CD4-positive, alpha-beta memory T cell (primary cell): Measurements from ENCODE around the gene LSP1. TPM values are rescaled to one million over a fixed set of nuclear protein-coding genes. Genes with fewer than 3 reads are reported as not detected.

Experiments used
- CTCF ChIA-PET: fragments of 350-600 bp; sonication (Branson Sonifier 250); formaldehyde crosslinking; loops from one replicate; lab custom pipeline; 2021; ENCODE audit warnings: inconsistent platforms; ENCODE audit not compliant: partially characterized antibody; lab: Charles Lee
- POLR2A ChIA-PET: fragments of 350-600 bp; sonication (Branson Sonifier 250); formaldehyde crosslinking; loops from one replicate; lab custom pipeline; 2021; ENCODE audit not compliant: partially characterized antibody; lab: Charles Lee
- DNase-seq, 5 donors: peaks; one replicate each; pipeline versions ENCODE4 v3.0.0 to v3.0.0-alpha.2; 2020 to 2022; ENCODE audit warnings: mixed read lengths in 1 of 5
- H3K27ac ChIP-seq: one replicate; pipeline ENCODE4 v1.7.0; 2013; ENCODE audit warnings: low read depth, low read length
- H3K27me3 ChIP-seq: 2 replicates; pipeline ENCODE4 v1.7.0; 2013; ENCODE audit warnings: mild to moderate bottlenecking, low read length, moderate library complexity; ENCODE audit not compliant: insufficient read depth
- H3K36me3 ChIP-seq: 2 replicates; pipeline ENCODE4 v1.7.0; 2013; ENCODE audit warnings: mild to moderate bottlenecking, low read length, moderate library complexity; ENCODE audit not compliant: insufficient read depth
- H3K4me1 ChIP-seq: 2 replicates; pipeline ENCODE4 v1.7.0; 2013; ENCODE audit warnings: mild to moderate bottlenecking, low read length, moderate library complexity; ENCODE audit not compliant: insufficient read depth
- H3K4me3 ChIP-seq, 2 donors: one replicate each; pipeline ENCODE4 v1.7.0; 2013; ENCODE audit warnings: low read length in 2 of 2, mild to moderate bottlenecking in 1 of 2
- H3K9me3 ChIP-seq, 2 donors: one replicate each; pipeline ENCODE4 v1.7.0; 2013; ENCODE audit warnings: low read length in 2 of 2, control low read depth in 1 of 2; ENCODE audit not compliant: control insufficient read depth in 1 of 2
- H3K27ac Mint-ChIP-seq, 7 donors: one replicate each; pipeline ENCODE4 v1.8.0; 2020 to 2021; ENCODE audit warnings: mixed read lengths in 7 of 7, mild to moderate bottlenecking in 6 of 7, inconsistent platforms in 3 of 7, moderate library complexity in 3 of 7
- H3K27me3 Mint-ChIP-seq, 2 donors: one replicate each; pipeline ENCODE4 v1.8.0; 2020 to 2021; ENCODE audit warnings: mixed read lengths in 2 of 2
- H3K36me3 Mint-ChIP-seq, 2 donors: one replicate each; pipeline ENCODE4 v1.8.0; 2020 to 2021; ENCODE audit warnings: mixed read lengths in 2 of 2, inconsistent platforms in 1 of 2, mild to moderate bottlenecking in 1 of 2
- H3K4me1 Mint-ChIP-seq, 4 donors: one replicate each; pipeline ENCODE4 v1.8.0; 2020 to 2021; ENCODE audit warnings: mixed read lengths in 4 of 4, mild to moderate bottlenecking in 1 of 4
- H3K4me3 Mint-ChIP-seq, 8 donors: one replicate each; pipeline ENCODE4 v1.8.0; 2020 to 2021; ENCODE audit warnings: mixed read lengths in 8 of 8, mild to moderate bottlenecking in 7 of 8, moderate library complexity in 6 of 8, inconsistent platforms in 3 of 8
- H3K9me3 Mint-ChIP-seq, 8 donors: one replicate each; pipeline ENCODE4 v1.8.0; 2020 to 2021; ENCODE audit warnings: mixed read lengths in 8 of 8, mild to moderate bottlenecking in 5 of 8, inconsistent platforms in 3 of 8, moderate library complexity in 1 of 8
- intact Hi-C: fragments of 100-400 bp; cut with micrococcal nuclease; formaldehyde crosslinking; loops from one replicate; pipeline ENCODE4 v1.15.1; 2023
- polyA plus RNA-seq, 2 donors: library from polyadenylated mRNA; unstranded; fragments of 300-500 nt; fragmentation: Illumina TruSeq; gene quantifications; one replicate each; pipeline ENCODE4 v1.2.3, GENCODE V29; 2021
- total RNA-seq, 2 experiments: library from RNA; stranded (reverse); gene quantifications; one replicate each; pipeline ENCODE4 v1.2.3, GENCODE V29; 2021

LSP1 gene
- total and polyA plus RNA-seq, 4 experiments from 2014 or later = 253 to 435 (median 325) TPM

DNA sequence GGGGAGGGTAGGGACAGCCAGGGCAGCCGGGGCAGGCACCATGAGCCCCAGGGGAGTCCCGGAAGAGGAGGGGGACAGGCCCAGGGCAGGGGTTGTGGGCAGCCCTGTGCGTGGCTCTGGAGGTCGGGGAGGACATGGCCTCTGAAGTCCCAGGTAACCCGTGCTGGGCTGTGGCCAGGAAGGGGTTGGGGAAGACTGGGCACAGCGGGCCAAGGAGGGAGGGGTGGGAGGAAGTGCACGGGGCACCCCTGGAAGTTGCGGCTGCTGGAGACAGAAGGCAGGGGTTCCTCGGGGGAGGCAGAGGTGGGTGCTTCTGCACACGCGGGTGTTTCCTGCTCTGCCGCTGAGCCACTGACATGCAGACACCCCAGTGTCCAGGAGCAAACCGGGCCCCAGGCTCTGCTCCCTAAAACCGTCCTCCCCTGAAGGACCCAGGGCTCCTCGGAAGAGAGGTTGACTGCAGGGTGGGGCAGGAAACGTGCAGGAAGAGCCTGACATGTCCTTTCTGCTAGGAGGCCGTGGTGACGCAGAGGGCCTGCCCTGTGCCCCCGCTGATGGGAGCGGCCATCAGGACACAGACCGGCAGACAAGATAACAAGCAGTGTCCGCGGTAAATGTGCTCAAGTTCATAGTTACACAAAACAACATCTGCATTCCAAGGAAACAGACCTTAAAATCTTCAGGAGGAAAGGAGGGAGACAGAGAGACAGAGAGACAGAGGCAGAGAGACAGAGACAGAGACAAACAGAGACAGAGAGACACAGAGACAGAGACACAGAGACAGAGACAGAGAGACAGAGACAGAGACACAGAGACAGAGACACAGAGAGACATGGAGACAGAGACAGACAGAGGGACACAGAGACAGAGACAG lies 8.4 kb upstream of the LSP1 start:
- peak; percentile 41 to 77 (median 44) for DNase-seq
- no peaks in the 10 kb centered on the region for H3K36me3 ChIP-seq
- no peaks in the 10 kb centered on the region for H3K9me3 ChIP-seq
- H3K4me3 ChIP-seq = peak overlapping the region; percentile 21 to 60
- Mint-ChIP-seq H3K4me3 (peak overlapping the region; percentile 64 to 90 (median 80)), H3K36me3 (no peaks in the 10 kb centered on the region), H3K27me3 (no peaks in the 10 kb centered on the region), H3K9me3 (peaks cover 0 to 2% (median 0%) of the 10 kb centered on the region in 8 donors), H3K4me1 (peaks cover 34 to 75% (median 49%) of the 10 kb centered on the region in 4 donors), H3K27ac (peak overlapping the region; percentile 87 to 97 (median 94))
- no peaks in the 10 kb centered on the region for H3K27me3 ChIP-seq
- intact Hi-C loops = loop anchor here (1.0 kb wide), 1 partner anchor 9 kb away; the partner anchor contains the start of gene LSP1
- peak overlapping the region; percentile 43 for H3K27ac ChIP-seq
- ChIA-PET POLR2A (interaction anchor here (1.0 kb wide), 1 partner anchor 8 kb away, joined by 4 read pairs; no protein-coding TSS in a partner anchor), CTCF (no interaction called here)
- peaks cover 64% of the 10 kb centered on the region for H3K4me1 ChIP-seq

- Mint-ChIP-seq H3K4me3 (peak overlapping the region; percentile 64 to 90 (median 80)), H3K27me3 (no peaks in the 10 kb centered on the region), H3K4me1 (peaks cover 32 to 77% (median 49%) of the 10 kb centered on the region in 4 donors), H3K9me3 (peaks cover 0 to 2% (median 0%) of the 10 kb centered on the region in 8 donors), H3K27ac (peak overlapping the region; percentile 87 to 97 (median 94)), H3K36me3 (no peaks in the 10 kb centered on the region)
- H3K9me3 ChIP-seq = no peaks in the 10 kb centered on the region
- no peak for DNase-seq
- ChIA-PET POLR2A (interaction anchor here (1.9 to 13.5 kb wide), 3 partner anchors 10 to 72 kb away, joined by 6 to 189 read pairs (median 16); no protein-coding TSS in a partner anchor), CTCF (interaction anchor here (1.6 kb wide), 1 partner anchor 12 kb away, joined by 4 read pairs; no protein-coding TSS in a partner anchor)
- intact Hi-C loops = no loop called here
- H3K27me3 ChIP-seq = no peaks in the 10 kb centered on the region
- H3K36me3 ChIP-seq = no peaks in the 10 kb centered on the region
- peaks cover 64% of the 10 kb centered on the region for H3K4me1 ChIP-seq
- H3K27ac ChIP-seq = peak overlapping the region; percentile 43
- peak overlapping the region; percentile 21 to 60 for H3K4me3 ChIP-seq
Observed at GRCh38 chr11:1845095-1845429, 7.8 kb upstream of the LSP1 start.

DNA sequence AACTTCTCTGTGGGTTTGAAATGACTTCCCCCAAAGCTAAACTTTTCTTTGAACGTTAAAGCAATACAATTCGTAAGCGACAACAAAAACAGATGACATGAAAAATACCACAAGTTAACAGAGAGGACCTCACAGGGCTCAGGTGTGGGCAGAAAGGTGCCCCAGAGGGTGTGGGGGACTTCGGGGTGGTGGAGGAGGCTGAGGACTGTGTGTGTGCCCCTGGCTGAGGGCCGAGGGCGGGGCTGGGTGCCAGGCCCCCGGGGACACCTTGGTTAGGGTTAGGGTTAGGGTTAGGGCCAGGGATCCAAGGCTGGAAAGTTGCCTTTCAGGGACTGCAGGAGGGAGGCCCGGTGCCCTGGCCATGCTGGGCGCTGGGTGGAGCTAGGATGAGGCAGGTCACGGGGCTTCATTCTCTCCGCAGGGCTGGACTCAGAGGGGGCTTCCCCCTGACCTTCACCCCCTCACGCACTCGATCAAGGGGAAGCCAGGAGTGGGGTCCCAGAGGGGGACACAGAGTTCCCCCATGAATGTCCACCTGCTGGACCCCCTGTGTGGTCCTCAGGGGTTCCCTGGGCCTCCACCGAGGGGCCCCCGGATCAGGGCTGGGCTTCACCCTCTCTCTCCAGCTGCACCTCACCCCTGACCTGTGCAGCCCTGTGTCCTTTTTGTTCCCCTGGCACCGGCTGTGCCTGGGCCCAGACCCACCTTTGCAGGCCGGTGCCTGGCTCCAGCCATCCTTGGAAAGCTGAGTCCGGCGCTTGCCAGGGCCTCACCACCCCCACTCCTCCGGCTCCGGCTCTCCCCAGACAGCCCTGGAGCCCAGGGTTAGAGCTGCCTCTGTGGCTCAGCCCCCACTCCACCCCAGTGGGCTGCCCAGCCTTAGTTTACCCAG lies 7.1 kb upstream of the LSP1 start:
- H3K4me3 Mint-ChIP-seq = peak overlapping the region; percentile 64 to 90 (median 80)
- no peaks in the 10 kb centered on the region for H3K36me3 ChIP-seq
- DNase-seq = peak; percentile 28 to 50 (median 44)
- intact Hi-C loops = no loop called here
- H3K27me3 Mint-ChIP-seq = no peaks in the 10 kb centered on the region
- ChIA-PET POLR2A (interaction anchor here (1.0 to 13.5 kb wide), 6 partner anchors 9 to 88 kb away, joined by 3 to 189 read pairs (median 9); no protein-coding TSS in a partner anchor), CTCF (interaction anchor here (1.6 to 3.3 kb wide), 2 partner anchors 12 to 37 kb away, joined by 4 to 12 read pairs; no protein-coding TSS in a partner anchor)
- peaks cover 0 to 2% (median 0%) of the 10 kb centered on the region in 8 donors for H3K9me3 Mint-ChIP-seq
- peaks cover 69% of the 10 kb centered on the region for H3K4me1 ChIP-seq
- H3K36me3 Mint-ChIP-seq = no peaks in the 10 kb centered on the region
- H3K27ac Mint-ChIP-seq = peak overlapping the region; percentile 87 to 97 (median 94)
- H3K27me3 ChIP-seq = no peaks in the 10 kb centered on the region
- peaks cover 36 to 81% (median 55%) of the 10 kb centered on the region in 4 donors for H3K4me1 Mint-ChIP-seq
- H3K9me3 ChIP-seq = no peaks in the 10 kb centered on the region
- H3K4me3 ChIP-seq = no peak overlapping the region
- H3K27ac ChIP-seq = peak overlapping the region; percentile 43

GRCh38 chr11:1846453-1846932 lies 6.4 kb upstream of the LSP1 start:
- Histone ChIP-seq H3K36me3 (no peaks in the 10 kb centered on the region), H3K4me1 (peaks cover 75% of the 10 kb centered on the region), H3K27ac (no peak overlapping the region), H3K27me3 (no peaks in the 10 kb centered on the region), H3K9me3 (no peaks in the 10 kb centered on the region), H3K4me3 (no peak overlapping the region)
- intact Hi-C loops = no loop called here
- CTCF ChIA-PET = interaction anchor here (0.9 to 3.3 kb wide), 5 partner anchors 10 to 156 kb away, joined by 3 to 12 read pairs (median 5); no protein-coding TSS in a partner anchor
- POLR2A ChIA-PET = interaction anchor here (1.2 to 13.5 kb wide), 6 partner anchors 9 to 89 kb away, joined by 3 to 189 read pairs (median 11); no protein-coding TSS in a partner anchor
- Mint-ChIP-seq H3K27me3 (no peaks in the 10 kb centered on the region), H3K9me3 (peaks cover 0 to 2% (median 0%) of the 10 kb centered on the region in 8 donors), H3K4me3 (peak overlapping the region in 1 of 8 donors; percentile 15), H3K27ac (peak overlapping the region in 5 of 7 donors; percentile 32 to 88 (median 75)), H3K4me1 (peaks cover 37 to 85% (median 61%) of the 10 kb centered on the region in 4 donors), H3K36me3 (no peaks in the 10 kb centered on the region)
- DNase-seq = peak in 1 of 5 donors; percentile 7

DNA sequence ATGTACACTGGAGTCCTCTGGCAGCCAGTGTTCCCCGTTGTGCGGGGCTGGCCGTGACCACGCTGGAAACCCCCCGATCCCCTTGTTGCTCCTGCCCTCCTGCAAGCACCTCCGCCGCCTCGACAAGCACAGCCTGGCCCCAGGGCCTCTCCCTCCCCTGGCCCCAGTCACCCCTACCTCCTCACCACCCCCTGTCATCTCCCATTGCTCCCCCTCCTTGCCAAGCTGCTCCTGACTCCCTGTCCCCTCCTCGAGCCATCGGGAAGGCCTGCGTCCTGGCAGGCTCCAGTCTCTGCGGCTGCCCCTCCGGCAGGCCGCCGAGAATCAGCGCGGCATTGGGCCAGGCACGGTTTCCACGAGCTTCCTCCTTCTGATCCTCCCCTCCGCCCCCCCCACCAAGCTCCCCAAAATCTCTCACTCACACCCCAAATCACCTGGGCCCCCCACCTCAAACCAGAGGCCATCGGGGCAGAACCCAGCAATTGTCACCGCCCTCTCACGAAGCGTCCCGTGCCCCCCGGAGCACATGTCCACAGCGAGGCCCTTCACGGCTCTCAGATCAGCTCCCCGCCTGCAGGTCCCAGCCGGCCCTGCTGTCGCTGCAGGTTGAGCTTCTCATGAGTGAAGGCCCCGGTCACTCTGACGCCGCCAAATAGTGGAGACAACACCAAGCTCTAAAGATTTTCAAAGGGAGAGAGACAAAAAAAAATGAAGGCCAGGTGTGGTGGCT lies 5.7 kb upstream of the LSP1 start:
- ChIA-PET POLR2A (interaction anchor here (1.0 to 13.5 kb wide), 7 partner anchors 8 to 89 kb away, joined by 3 to 189 read pairs (median 10); partner anchors contain the start of gene PRR33), CTCF (interaction anchor here (0.9 to 3.3 kb wide), 6 partner anchors 11 to 155 kb away, joined by 3 to 12 read pairs (median 5); no protein-coding TSS in a partner anchor)
- Histone ChIP-seq H3K9me3 (no peaks in the 10 kb centered on the region), H3K4me1 (peaks cover 82% of the 10 kb centered on the region), H3K27me3 (no peaks in the 10 kb centered on the region), H3K27ac (no peak overlapping the region), H3K36me3 (no peaks in the 10 kb centered on the region), H3K4me3 (no peak overlapping the region)
- Mint-ChIP-seq H3K36me3 (no peaks in the 10 kb centered on the region), H3K9me3 (peaks cover 0 to 2% (median 0%) of the 10 kb centered on the region in 8 donors), H3K4me3 (peak overlapping the region in 1 of 8 donors; percentile 72), H3K4me1 (peaks cover 40 to 92% (median 65%) of the 10 kb centered on the region in 4 donors), H3K27me3 (no peaks in the 10 kb centered on the region), H3K27ac (peak overlapping the region in 5 of 7 donors; percentile 32 to 88 (median 78))
- DNase-seq = no peak
- intact Hi-C loops = no loop called here
